ENCODE results near the gene GDE1. TPM values are rescaled to one million over a fixed set of nuclear protein-coding genes. Genes with fewer than 3 reads are reported as not detected.
A peak's percentile ranks its signal among the peaks of the same experiment; 100 is the strongest.

GDE1 gene
- total and polyA plus RNA-seq, 9 of the 15 experiments (the other 6 are each of a cell fraction or from before 2014, with no cell fraction given): 18.8 to 40.5 (median 22.3) TPM

DNA sequence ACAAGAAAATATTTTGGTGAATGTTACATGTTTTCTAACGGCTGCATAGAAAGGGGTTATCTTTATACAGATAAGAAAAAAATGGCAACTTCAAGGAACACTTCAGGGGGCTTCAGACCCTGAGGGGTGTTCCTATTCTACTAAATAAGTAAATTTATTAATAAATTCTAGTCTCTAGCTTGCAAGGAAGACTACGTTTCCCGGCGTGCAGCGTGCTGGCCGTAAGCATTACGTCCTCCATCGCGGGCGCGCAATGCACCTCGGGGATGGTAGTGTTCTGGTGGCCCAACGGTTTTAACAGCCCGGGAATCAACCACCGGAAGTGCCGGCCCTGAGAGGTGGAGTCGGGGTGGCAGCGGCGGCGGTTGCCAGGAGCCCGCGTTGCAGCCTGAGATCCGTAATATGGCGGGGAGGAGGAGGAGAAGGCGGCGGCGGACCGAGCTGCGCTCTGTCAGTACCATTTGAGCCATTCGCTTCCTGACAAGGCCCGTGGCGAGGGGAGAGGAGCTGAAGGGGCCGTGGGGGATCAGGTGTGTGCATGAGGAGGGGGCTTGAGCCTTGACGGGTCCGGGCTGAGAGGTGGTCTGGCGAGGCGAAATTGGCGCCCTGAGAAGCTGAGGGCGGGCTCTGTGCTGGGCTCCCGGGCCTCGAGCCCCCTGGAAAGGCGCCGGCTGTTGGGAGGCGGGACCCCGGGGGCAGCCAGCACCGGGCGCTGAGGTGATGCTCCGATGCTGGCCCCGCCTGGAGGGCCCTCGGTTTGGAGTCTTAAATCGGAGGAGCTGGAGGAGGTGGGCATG lies 1.9 kb upstream of the GDE1 start, which contains the start of gene CCP110 (continued):
- TF ChIP-seq, protein P1, sequence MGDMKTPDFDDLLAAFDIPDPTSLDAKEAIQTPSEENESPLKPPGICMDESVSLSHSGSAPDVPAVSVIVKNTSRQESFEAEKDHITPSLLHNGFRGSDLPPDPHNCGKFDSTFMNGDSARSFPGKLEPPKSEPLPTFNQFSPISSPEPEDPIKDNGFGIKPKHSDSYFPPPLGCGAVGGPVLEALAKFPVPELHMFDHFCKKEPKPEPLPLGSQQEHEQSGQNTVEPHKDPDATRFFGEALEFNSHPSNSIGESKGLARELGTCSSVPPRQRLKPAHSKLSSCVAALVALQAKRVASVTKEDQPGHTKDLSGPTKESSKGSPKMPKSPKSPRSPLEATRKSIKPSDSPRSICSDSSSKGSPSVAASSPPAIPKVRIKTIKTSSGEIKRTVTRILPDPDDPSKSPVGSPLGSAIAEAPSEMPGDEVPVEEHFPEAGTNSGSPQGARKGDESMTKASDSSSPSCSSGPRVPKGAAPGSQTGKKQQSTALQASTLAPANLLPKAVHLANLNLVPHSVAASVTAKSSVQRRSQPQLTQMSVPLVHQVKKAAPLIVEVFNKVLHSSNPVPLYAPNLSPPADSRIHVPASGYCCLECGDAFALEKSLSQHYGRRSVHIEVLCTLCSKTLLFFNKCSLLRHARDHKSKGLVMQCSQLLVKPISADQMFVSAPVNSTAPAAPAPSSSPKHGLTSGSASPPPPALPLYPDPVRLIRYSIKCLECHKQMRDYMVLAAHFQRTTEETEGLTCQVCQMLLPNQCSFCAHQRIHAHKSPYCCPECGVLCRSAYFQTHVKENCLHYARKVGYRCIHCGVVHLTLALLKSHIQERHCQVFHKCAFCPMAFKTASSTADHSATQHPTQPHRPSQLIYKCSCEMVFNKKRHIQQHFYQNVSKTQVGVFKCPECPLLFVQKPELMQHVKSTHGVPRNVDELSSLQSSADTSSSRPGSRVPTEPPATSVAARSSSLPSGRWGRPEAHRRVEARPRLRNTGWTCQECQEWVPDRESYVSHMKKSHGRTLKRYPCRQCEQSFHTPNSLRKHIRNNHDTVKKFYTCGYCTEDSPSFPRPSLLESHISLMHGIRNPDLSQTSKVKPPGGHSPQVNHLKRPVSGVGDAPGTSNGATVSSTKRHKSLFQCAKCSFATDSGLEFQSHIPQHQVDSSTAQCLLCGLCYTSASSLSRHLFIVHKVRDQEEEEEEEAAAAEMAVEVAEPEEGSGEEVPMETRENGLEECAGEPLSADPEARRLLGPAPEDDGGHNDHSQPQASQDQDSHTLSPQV (IDR thresholded peaks at IDR 0.05): peak; percentile 40; the same call in 1 of the 2 replicates
- no peak for TF ChIP-seq ZNF24 (IDR thresholded peaks at IDR 0.05)
- no peak for TF ChIP-seq MCM7 (IDR thresholded peaks at IDR 0.05)
- no peak for TF ChIP-seq NR2C2 (CRISPR knock-in tag; IDR thresholded peaks at IDR 0.05)
- peak; percentile 60; the same call in 1 of the 2 replicates for TF ChIP-seq NR2C2 (tag; IDR thresholded peaks at IDR 0.05)
- TF ChIP-seq ZNF551 (CRISPR knock-in tag; IDR thresholded peaks at IDR 0.05): no peak
- TF ChIP-seq ZNF184 (CRISPR knock-in tag; IDR thresholded peaks at IDR 0.05): no peak
- TF ChIP-seq, protein P2, sequence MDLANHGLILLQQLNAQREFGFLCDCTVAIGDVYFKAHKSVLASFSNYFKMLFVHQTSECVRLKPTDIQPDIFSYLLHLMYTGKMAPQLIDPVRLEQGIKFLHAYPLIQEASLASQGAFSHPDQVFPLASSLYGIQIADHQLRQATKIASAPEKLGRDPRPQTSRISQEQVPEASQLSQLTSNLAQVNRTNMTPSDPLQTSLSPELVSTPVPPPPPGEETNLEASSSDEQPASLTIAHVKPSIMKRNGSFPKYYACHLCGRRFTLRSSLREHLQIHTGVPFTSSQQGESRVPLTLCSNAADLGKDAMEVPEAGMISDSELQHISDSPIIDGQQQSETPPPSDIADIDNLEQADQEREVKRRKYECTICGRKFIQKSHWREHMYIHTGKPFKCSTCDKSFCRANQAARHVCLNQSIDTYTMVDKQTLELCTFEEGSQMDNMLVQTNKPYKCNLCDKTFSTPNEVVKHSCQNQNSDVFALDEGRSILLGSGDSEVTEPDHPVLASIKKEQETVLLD (IDR thresholded peaks at IDR 0.05): peak; percentile 38; the same call in 1 of the 2 replicates
- TF ChIP-seq CHD4 (IDR thresholded peaks at IDR 0.05; ENCODE audit: insufficient read depth, insufficient replicate concordance, low read depth, low read length, poor library complexity, severe bottlenecking): no peak
- TF ChIP-seq SMARCB1 (IDR thresholded peaks at IDR 0.05; ENCODE audit: insufficient read length, low read depth): no peak
- no peak for TF ChIP-seq HDAC6 (IDR thresholded peaks at IDR 0.05; ENCODE audit: low read depth, low read length)
- no peak for TF ChIP-seq SMARCA5 (IDR thresholded peaks at IDR 0.05)
- TF ChIP-seq POU5F1 (IDR thresholded peaks at IDR 0.05; ENCODE audit: borderline replicate concordance, low read depth, low read length, partially characterized antibody): peak; percentile 90
- TF ChIP-seq NR1H2 (CRISPR knock-in tag; IDR thresholded peaks at IDR 0.05): no peak
- no peak for TF ChIP-seq ZNF780A (CRISPR knock-in tag; IDR thresholded peaks at IDR 0.05)
- peak; percentile 71 for TF ChIP-seq TAF1 (IDR thresholded peaks at IDR 0.05; ENCODE audit: control insufficient read depth, extremely low read depth, insufficient read depth, low read length, severe bottlenecking)
- 0 out of 2 replicates have a peak, but pooled peaks have one; percentile 14 for TF ChIP-seq XRCC5 (IDR thresholded peaks at IDR 0.05; ENCODE audit: low read depth, low read length)
- TF ChIP-seq MTA3 (IDR thresholded peaks at IDR 0.05; ENCODE audit: borderline replicate concordance): 0 out of 2 replicates have a peak, but pooled peaks have one; percentile 39
- no peak for TF ChIP-seq CEBPB (tag; IDR thresholded peaks at IDR 0.05)
- TF ChIP-seq, protein P3, sequence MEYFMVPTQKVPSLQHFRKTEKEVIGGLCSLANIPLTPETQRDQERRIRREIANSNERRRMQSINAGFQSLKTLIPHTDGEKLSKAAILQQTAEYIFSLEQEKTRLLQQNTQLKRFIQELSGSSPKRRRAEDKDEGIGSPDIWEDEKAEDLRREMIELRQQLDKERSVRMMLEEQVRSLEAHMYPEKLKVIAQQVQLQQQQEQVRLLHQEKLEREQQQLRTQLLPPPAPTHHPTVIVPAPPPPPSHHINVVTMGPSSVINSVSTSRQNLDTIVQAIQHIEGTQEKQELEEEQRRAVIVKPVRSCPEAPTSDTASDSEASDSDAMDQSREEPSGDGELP (CRISPR knock-in tag; IDR thresholded peaks at IDR 0.05; ENCODE audit: borderline replicate concordance): peak; percentile 59; the same call in 1 of the 2 replicates
- no peak for TF ChIP-seq MLX (CRISPR knock-in tag; conservative IDR thresholded peaks at IDR 0.05)
